Vagina (tissue), 2 donors: ENCODE data around the gene SIRPA.

Experiments used
- CTCF ChIP-seq, 3 experiments: fragments of 450-650 bp in 2 of 3; fragments of 200-600 bp in 1 of 3; sonication (generic) in 1 of 3; IDR thresholded peaks; one replicate each; pipeline ENCODE4 v1.5.1; 2017 to 2019; ENCODE audit warnings: antibody characterized with exemption in 3 of 3, mild to moderate bottlenecking in 2 of 3, moderate library complexity in 2 of 3
- POLR2AphosphoS5 ChIP-seq, 2 donors: sonication (generic); formaldehyde crosslinking; IDR thresholded peaks; one replicate each; pipeline ENCODE4 v1.9.0; 2017; ENCODE audit warnings: antibody characterized with exemption in 2 of 2, mild to moderate bottlenecking in 2 of 2, low read depth in 1 of 2; ENCODE audit not compliant: insufficient read depth in 1 of 2

- TF ChIP-seq CTCF (IDR thresholded peaks at IDR 0.05) (no peak), POLR2AphosphoS5 (IDR thresholded peaks at IDR 0.05; ENCODE audit: insufficient read depth in 1 of 2, low read depth in 1 of 2) (no peak)
These were observed 48.9 kb upstream of the SIRPA start for GRCh38 chr20:1846341-1846740.
